Measurements from ENCODE around the gene INVS.
A peak's percentile ranks its signal among the peaks of the same experiment; 100 is the strongest.
"Not testable (repeated sequence)": the region's sequence is repeated elsewhere in the genome, so short reads cannot be mapped to it uniquely, and the experiment has no call there.

The INVS gene

GRCh38 chr9:100202806-100203205, 103.8 kb downstream of the INVS start:
- DNase-seq (ENCODE audit: low spot score), result no peak

- no peak for DNase-seq (ENCODE audit: low spot score)
These were observed 105.8 kb downstream of the INVS start for GRCh38 chr9:100204796-100205195.

GRCh38 chr9:100206899-100207298, 107.9 kb downstream of the INVS start:
- DNase-seq (ENCODE audit: low spot score), result no peak

GRCh38 chr9:100208673-100209072, 109.6 kb downstream of the INVS start:
- DNase-seq (ENCODE audit: low spot score), result no peak

GRCh38 chr9:100211476-100211875, 112.4 kb downstream of the INVS start:
- DNase-seq (ENCODE audit: low spot score), result no peak

- DNase-seq (ENCODE audit: low spot score), result no peak
These were observed 114.9 kb downstream of the INVS start for GRCh38 chr9:100213730-100214477.

- peak; percentile 71 for DNase-seq (ENCODE audit: low spot score)
These were observed 117.2 kb downstream of the INVS start for GRCh38 chr9:100216178-100216787.

GRCh38 chr9:100217536-100217935, 118.5 kb downstream of the INVS start:
- DNase-seq (ENCODE audit: low spot score), result no peak

- no peak for DNase-seq (ENCODE audit: low spot score)
These were observed 120.3 kb downstream of the INVS start for GRCh38 chr9:100219347-100219746.

- no peak for DNase-seq (ENCODE audit: low spot score)
These were observed 121.9 kb downstream of the INVS start for GRCh38 chr9:100220936-100221335.

- DNase-seq (ENCODE audit: low spot score), result no peak
These were observed 122.5 kb downstream of the INVS start for GRCh38 chr9:100221538-100221937.

- no peak for DNase-seq (ENCODE audit: low spot score)
These were observed 123.6 kb downstream of the INVS start for GRCh38 chr9:100222674-100223073.

- DNase-seq (ENCODE audit: low spot score), result no peak
These were observed 128.6 kb downstream of the INVS start for GRCh38 chr9:100227636-100228035.

- no peak for DNase-seq (ENCODE audit: low spot score)
These were observed 129.4 kb downstream of the INVS start for GRCh38 chr9:100228352-100228869.

GRCh38 chr9:100229136-100229535, 130.1 kb downstream of the INVS start:
- no peak for DNase-seq (ENCODE audit: low spot score)

GRCh38 chr9:100229561-100229960, 130.5 kb downstream of the INVS start:
- no peak for DNase-seq (ENCODE audit: low spot score)

- not testable (repeated sequence) for DNase-seq (ENCODE audit: low spot score)
These were observed 137.9 kb downstream of the INVS start for GRCh38 chr9:100236986-100237385.

GRCh38 chr9:100240512-100240911, 141.5 kb downstream of the INVS start:
- DNase-seq (ENCODE audit: low spot score), result no peak

GRCh38 chr9:100267211-100267610, 168.2 kb downstream of the INVS start:
- no peak for DNase-seq (ENCODE audit: low spot score)

- DNase-seq (ENCODE audit: low spot score), result no peak
These were observed 169.2 kb downstream of the INVS start for GRCh38 chr9:100268271-100268670.

GRCh38 chr9:100269656-100270055, 170.6 kb downstream of the INVS start:
- no peak for DNase-seq (ENCODE audit: low spot score)

- DNase-seq (ENCODE audit: low spot score), result no peak
These were observed 178.3 kb downstream of the INVS start for GRCh38 chr9:100277166-100277979.

GRCh38 chr9:100281066-100281465, 182.0 kb downstream of the INVS start:
- no peak for DNase-seq (ENCODE audit: low spot score)

Measured in CD4-positive, alpha-beta T cell treated with Interleukin-2 at 100 ng/mL for 4 hours (primary cell).